Endodermal cell (in vitro differentiated cells): ENCODE results near the gene WDR75. TPM values are rescaled to one million over a fixed set of nuclear protein-coding genes. Genes with fewer than 3 reads are reported as not detected.

Experiments used
- DNase-seq: peaks from one replicate; pipeline ENCODE4 v3.0.0-alpha.2; 2017
- H3K27ac ChIP-seq: 2 replicates; pipeline ENCODE4 v1.5.1; 2013; ENCODE audit warnings: mild to moderate bottlenecking, low read depth, low read length, moderate library complexity
- H3K27me3 ChIP-seq: 2 replicates; pipeline ENCODE4 v1.6.1; 2013; ENCODE audit warnings: mild to moderate bottlenecking, low read length, moderate library complexity; ENCODE audit not compliant: insufficient read depth, control insufficient read depth, poor library complexity, severe bottlenecking
- H3K36me3 ChIP-seq: 2 replicates; pipeline ENCODE4 v1.7.0; 2013; ENCODE audit warnings: mild to moderate bottlenecking, low read length, moderate library complexity; ENCODE audit not compliant: control insufficient read depth, insufficient read depth
- H3K4me1 ChIP-seq: one replicate; pipeline ENCODE4 v1.7.0; 2013; ENCODE audit warnings: low read length; ENCODE audit not compliant: control insufficient read depth, insufficient read depth
- H3K4me3 ChIP-seq: 2 replicates; pipeline ENCODE4 v1.5.1; 2013; ENCODE audit warnings: mild to moderate bottlenecking, low read length, moderate library complexity
- H3K9ac ChIP-seq: 2 replicates; pipeline ENCODE4 v1.6.1; 2013; ENCODE audit warnings: mild to moderate bottlenecking, low read length, moderate library complexity; ENCODE audit not compliant: poor library complexity, severe bottlenecking; ENCODE audit errors: extremely low read depth
- H3K9me3 ChIP-seq: 2 replicates; pipeline ENCODE4 v1.6.1; 2013; ENCODE audit warnings: mild to moderate bottlenecking, low read length, moderate library complexity; ENCODE audit not compliant: control insufficient read depth
- H3K27ac Mint-ChIP-seq: 2 replicates; pipeline ENCODE4 v1.8.0; 2020; ENCODE audit warnings: mixed read lengths
- H3K27me3 Mint-ChIP-seq: 2 replicates; pipeline ENCODE4 v1.8.0; 2021; ENCODE audit warnings: mild to moderate bottlenecking, mixed read lengths; ENCODE audit not compliant: insufficient read depth
- H3K36me3 Mint-ChIP-seq: 2 replicates; pipeline ENCODE4 v1.8.0; 2020; ENCODE audit warnings: low read depth, mixed read lengths
- H3K4me1 Mint-ChIP-seq: 2 replicates; pipeline ENCODE4 v1.8.0; 2020; ENCODE audit warnings: mixed read lengths
- H3K4me3 Mint-ChIP-seq: 2 replicates; pipeline ENCODE4 v1.8.0; 2020; ENCODE audit warnings: mild to moderate bottlenecking, moderate library complexity, mixed read lengths
- H3K9me3 Mint-ChIP-seq: 2 replicates; pipeline ENCODE4 v1.8.0; 2020; ENCODE audit warnings: mild to moderate bottlenecking, mixed read lengths
- CTCF ChIP-seq: fragments of 200-600 bp; sonication (generic); conservative IDR thresholded peaks from 2 replicates; pipeline ENCODE4 v1.5.0; 2021; ENCODE audit warnings: antibody characterized with exemption, mild to moderate bottlenecking
- WGBS, 2 experiments: methylation state at CpG; one replicate each; pipeline versions ENCODE4 v1.1.5 to v1.1.7; 2013; ENCODE audit warnings: missing lambda C conversion rate in 2 of 2, mixed read lengths in 1 of 2; ENCODE audit not compliant: insufficient coverage in 1 of 2, insufficient read length in 1 of 2; 5-methylcytosine and 5-hydroxymethylcytosine counted together
- total RNA-seq, 2 donors: library from RNA; stranded (reverse); fragmentation: NEBNext Ultra II Directional in 1 of 2; extraction: Animal tissue kit (Norgen Biotek cat#: 25700) in 1 of 2; gene quantifications; 2 replicates in 1 of 2; 3 replicates in 1 of 2; pipeline ENCODE4 v1.2.1, GENCODE V29; 2021

Gene WDR75
- total RNA-seq, 2 donors from 2014 or later, result 65.8 to 76.2 TPM

- Histone ChIP-seq H3K4me1 (peaks cover 9% of the 10 kb centered on the region), H3K9me3 (peaks cover 11% of the 10 kb centered on the region), H3K36me3 (peaks cover 3% of the 10 kb centered on the region), H3K27ac (no peak overlapping the region), H3K4me3 (no peak overlapping the region), H3K9ac (no peak overlapping the region), H3K27me3 (no peaks in the 10 kb centered on the region)
- Mint-ChIP-seq H3K27me3 (no peaks in the 10 kb centered on the region), H3K9me3 (peaks cover 1% of the 10 kb centered on the region), H3K27ac (peak overlapping the region; percentile 24), H3K36me3 (no peaks in the 10 kb centered on the region), H3K4me1 (peaks cover 32% of the 10 kb centered on the region), H3K4me3 (no peak overlapping the region)
- 65 to 69% methylated on average over 2 to 4 of the region's 4 CpGs for WGBS, 2 experiments
- TF ChIP-seq CTCF, result no peak
- no peak for DNase-seq
These were observed 33.7 kb upstream of the WDR75 start for GRCh38 chr2:189407281-189408209.

GRCh38 chr2:189408294-189408693, 33.0 kb upstream of the WDR75 start:
- DNase-seq, result no peak
- Mint-ChIP-seq H3K36me3 (no peaks in the 10 kb centered on the region), H3K27me3 (no peaks in the 10 kb centered on the region), H3K4me1 (peaks cover 28% of the 10 kb centered on the region), H3K9me3 (peaks cover 1% of the 10 kb centered on the region), H3K4me3 (no peak overlapping the region), H3K27ac (no peak overlapping the region)
- Histone ChIP-seq H3K36me3 (peaks cover 3% of the 10 kb centered on the region), H3K27ac (no peak overlapping the region), H3K9ac (no peak overlapping the region), H3K4me3 (no peak overlapping the region), H3K4me1 (peaks cover 9% of the 10 kb centered on the region), H3K27me3 (no peaks in the 10 kb centered on the region), H3K9me3 (peaks cover 11% of the 10 kb centered on the region)
- WGBS, 2 experiments, result 100% methylated on average over 1 of the region's 1 CpG; no CpG with 5 or more reads in 1 of the 2 experiments
- TF ChIP-seq CTCF, result no peak

- H3K27ac Mint-ChIP-seq, result no peak overlapping the region
- no peaks in the 10 kb centered on the region for H3K36me3 Mint-ChIP-seq
- Histone ChIP-seq H3K4me3 (no peak overlapping the region), H3K4me1 (peaks cover 9% of the 10 kb centered on the region), H3K36me3 (peaks cover 3% of the 10 kb centered on the region), H3K9me3 (peaks cover 8% of the 10 kb centered on the region), H3K27ac (no peak overlapping the region), H3K27me3 (no peaks in the 10 kb centered on the region), H3K9ac (no peak overlapping the region)
- no peaks in the 10 kb centered on the region for H3K27me3 Mint-ChIP-seq
- no peak overlapping the region for H3K4me3 Mint-ChIP-seq
- H3K4me1 Mint-ChIP-seq, result peaks cover 27% of the 10 kb centered on the region
- no peaks in the 10 kb centered on the region for H3K9me3 Mint-ChIP-seq
- 92 to 94% methylated on average over 2 to 3 of the region's 3 CpGs for WGBS, 2 experiments
- TF ChIP-seq CTCF, result no peak
- no peak for DNase-seq
These were observed 32.1 kb upstream of the WDR75 start for GRCh38 chr2:189409131-189409530.
